Upper lobe of left lung (tissue), 6 donors: ENCODE results near the gene OR4C45. TPM values are rescaled to one million over a fixed set of nuclear protein-coding genes. Genes with fewer than 3 reads are reported as not detected.
A peak's percentile ranks its signal among the peaks of the same experiment; 100 is the strongest.
"Not testable (repeated sequence)": the region's sequence is repeated elsewhere in the genome, so short reads cannot be mapped to it uniquely, and the experiment has no call there.

ENCODE experiments used
- ATAC-seq, 2 donors: fragments of 200-7000 bp; cut with Tn5 transposase; one replicate each; pipeline ENCODE4 v1.9.1; 2022; ENCODE audit warnings: mild to moderate bottlenecking in 2 of 2, moderate library complexity in 2 of 2; ENCODE audit not compliant: low FRiP score in 2 of 2
- DNase-seq, 2 donors: peaks; one replicate each; pipeline ENCODE4 v3.0.0-alpha.2; 2019 to 2020
- H3K27ac ChIP-seq, 4 donors: fragments of 200-600 bp; sonication (generic); one replicate each; pipeline ENCODE4 v1.5.1; 2016 to 2019
- H3K27me3 ChIP-seq, 4 donors: fragments of 200-600 bp; sonication (generic); one replicate each; pipeline ENCODE4 v1.5.1; 2017 to 2019
- H3K36me3 ChIP-seq, 4 donors: fragments of 200-600 bp; sonication (generic); one replicate each; pipeline ENCODE4 v1.5.1; 2016 to 2019
- H3K4me1 ChIP-seq, 4 donors: fragments of 200-600 bp; sonication (generic); one replicate each; pipeline ENCODE4 v1.5.1; 2018 to 2019
- H3K4me3 ChIP-seq, 4 donors: fragments of 200-600 bp; sonication (generic); one replicate each; pipeline ENCODE4 v1.5.1; 2017 to 2019; ENCODE audit warnings: mild to moderate bottlenecking in 2 of 4, moderate library complexity in 1 of 4
- H3K9me3 ChIP-seq, 4 donors: fragments of 200-600 bp; sonication (generic); one replicate each; pipeline ENCODE4 v1.5.1; 2018 to 2019
- EP300 ChIP-seq, 4 donors: sonication (generic); formaldehyde crosslinking; IDR thresholded peaks; one replicate each; pipeline ENCODE4 v1.5.1; 2017; ENCODE audit warnings: antibody characterized with exemption in 4 of 4, control low read depth in 2 of 4
- POLR2A ChIP-seq, 4 donors: fragments of 450-650 bp; IDR thresholded peaks; one replicate each; pipeline ENCODE4 v1.5.1; 2016 to 2017; ENCODE audit warnings: antibody characterized with exemption in 4 of 4, mild to moderate bottlenecking in 2 of 4
- POLR2AphosphoS5 ChIP-seq, 2 donors: sonication (generic); formaldehyde crosslinking; IDR thresholded peaks; one replicate each; pipeline ENCODE4 v1.5.1; 2017; ENCODE audit warnings: antibody characterized with exemption in 2 of 2
- WGBS, 2 donors: methylation state at CpG; one replicate each; pipeline ENCODE4 v1.1.5; 2017 to 2018; 5-methylcytosine and 5-hydroxymethylcytosine counted together
- total RNA-seq, 6 donors: library from RNA; depleted of rRNA in 4 of 6; stranded (reverse); fragments of >200 nt in 4 of 6; gene quantifications; one replicate each; pipeline versions ENCODE4 v1.1.0 to v1.2.1, GENCODE V29; 2016 to 2021
- TF ChIP-seq, protein P1 (sequence below), 6 experiments: fragments of 450-650 bp in 4 of 6; fragments of 200-600 bp in 2 of 6; sonication (generic) in 2 of 6; IDR thresholded peaks; one replicate each; pipeline ENCODE4 v1.5.1; 2016 to 2019; ENCODE audit warnings: antibody characterized with exemption in 6 of 6
- donor health status: DM: no; HTN: no; CAD: no; lungs with moderate emphysema.
- donor health status: DM: no; HTN: yes; CAD: no; lungs with severe emphysema.

The OR4C45 gene
- total RNA-seq = not detected

DNA sequence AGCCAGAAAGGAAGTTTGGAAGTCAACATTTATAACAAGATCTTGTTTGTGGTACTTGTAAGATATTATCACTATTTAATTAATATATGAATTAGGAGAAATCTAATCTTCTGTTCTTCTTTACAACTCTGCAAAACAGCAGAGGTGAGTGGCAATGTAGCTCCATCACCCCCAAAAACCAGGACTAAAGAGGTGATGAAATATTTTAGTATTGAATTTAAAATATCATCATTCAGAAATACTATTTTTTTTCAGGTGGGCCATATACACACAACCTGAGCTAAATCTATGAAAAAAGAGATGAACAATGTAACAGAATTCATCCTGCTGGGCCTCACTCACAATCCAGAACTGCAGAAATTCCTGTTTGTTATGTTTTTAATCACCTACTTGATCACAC lies at the start of gene OR4C45:
TSS of gene OR4C45 (plus strand) at position 301 of the 400 bp plus-strand sequence.
- H3K4me1 ChIP-seq = no peaks in the 10 kb centered on the region
- no peak within 1 kb of the TSS for H3K27ac ChIP-seq
- H3K36me3 ChIP-seq = no peaks in the 10 kb centered on the region
- no peak for DNase-seq
- no peak within 1 kb of the TSS for H3K4me3 ChIP-seq
- H3K27me3 ChIP-seq = no peaks in the 10 kb centered on the region
- H3K9me3 ChIP-seq = peaks cover 0 to 20% (median 0%) of the 10 kb centered on the region in 4 donors
- TF ChIP-seq, protein P1, sequence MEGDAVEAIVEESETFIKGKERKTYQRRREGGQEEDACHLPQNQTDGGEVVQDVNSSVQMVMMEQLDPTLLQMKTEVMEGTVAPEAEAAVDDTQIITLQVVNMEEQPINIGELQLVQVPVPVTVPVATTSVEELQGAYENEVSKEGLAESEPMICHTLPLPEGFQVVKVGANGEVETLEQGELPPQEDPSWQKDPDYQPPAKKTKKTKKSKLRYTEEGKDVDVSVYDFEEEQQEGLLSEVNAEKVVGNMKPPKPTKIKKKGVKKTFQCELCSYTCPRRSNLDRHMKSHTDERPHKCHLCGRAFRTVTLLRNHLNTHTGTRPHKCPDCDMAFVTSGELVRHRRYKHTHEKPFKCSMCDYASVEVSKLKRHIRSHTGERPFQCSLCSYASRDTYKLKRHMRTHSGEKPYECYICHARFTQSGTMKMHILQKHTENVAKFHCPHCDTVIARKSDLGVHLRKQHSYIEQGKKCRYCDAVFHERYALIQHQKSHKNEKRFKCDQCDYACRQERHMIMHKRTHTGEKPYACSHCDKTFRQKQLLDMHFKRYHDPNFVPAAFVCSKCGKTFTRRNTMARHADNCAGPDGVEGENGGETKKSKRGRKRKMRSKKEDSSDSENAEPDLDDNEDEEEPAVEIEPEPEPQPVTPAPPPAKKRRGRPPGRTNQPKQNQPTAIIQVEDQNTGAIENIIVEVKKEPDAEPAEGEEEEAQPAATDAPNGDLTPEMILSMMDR (IDR thresholded peaks at IDR 0.05) = no peak
- TF ChIP-seq EP300 (IDR thresholded peaks at IDR 0.05) = no peak
- no peak for TF ChIP-seq POLR2A (IDR thresholded peaks at IDR 0.05)
- TF ChIP-seq POLR2AphosphoS5 (IDR thresholded peaks at IDR 0.05) = no peak
- ATAC-seq = no peak

GRCh38 chr11:49995565-49995964 lies 37.1 kb upstream of the OR4C45 start:
- Histone ChIP-seq H3K4me1 (no peaks in the 10 kb centered on the region), H3K36me3 (no peaks in the 10 kb centered on the region), H3K27me3 (no peaks in the 10 kb centered on the region), H3K27ac (no peak overlapping the region), H3K9me3 (peaks cover 0 to 6% (median 3%) of the 10 kb centered on the region in 4 donors), H3K4me3 (no peak overlapping the region)
- no peak for ATAC-seq
- peak in 1 of 2 donors; percentile 47 for DNase-seq
- TF ChIP-seq, protein P1 (IDR thresholded peaks at IDR 0.05) = peak in 4 of 6 experiments; percentile 23 to 60 (median 42)
- TF ChIP-seq EP300 (IDR thresholded peaks at IDR 0.05) = no peak
- TF ChIP-seq POLR2AphosphoS5 (IDR thresholded peaks at IDR 0.05) = no peak
- TF ChIP-seq POLR2A (IDR thresholded peaks at IDR 0.05) = no peak
- WGBS, 2 donors = 43 to 49% methylated on average over 6 of the region's 6 CpGs

DNA sequence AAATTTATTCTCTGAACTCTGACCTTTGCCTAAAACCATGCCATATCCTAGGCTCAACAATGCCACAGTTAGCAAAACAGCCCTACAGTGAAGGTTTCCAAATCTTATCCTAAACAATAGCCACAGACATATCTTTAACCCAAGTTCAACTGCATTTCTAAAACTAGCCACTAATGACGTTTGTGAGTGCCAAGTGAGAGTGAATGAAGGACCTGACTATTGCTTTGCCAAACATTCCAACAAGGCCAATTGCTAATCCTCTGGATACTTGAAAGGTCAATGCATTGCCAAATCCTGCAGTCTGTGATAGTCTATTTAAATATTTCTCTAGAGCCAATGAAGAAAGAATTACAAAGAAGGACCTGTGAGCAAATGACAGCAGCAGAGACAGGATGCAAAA lies 2.5 kb upstream of the OR4C45 start:
- TF ChIP-seq EP300 (IDR thresholded peaks at IDR 0.05) (no peak), POLR2A (IDR thresholded peaks at IDR 0.05) (no peak), POLR2AphosphoS5 (IDR thresholded peaks at IDR 0.05) (no peak)
- TF ChIP-seq, protein P1 (IDR thresholded peaks at IDR 0.05) = no peak
- no peak for DNase-seq
- H3K36me3 ChIP-seq = no peaks in the 10 kb centered on the region
- H3K27me3 ChIP-seq = no peaks in the 10 kb centered on the region
- 46 to 62% methylated on average over 1 of the region's 1 CpG for WGBS, 2 donors
- H3K9me3 ChIP-seq = peaks cover 0 to 29% (median 0%) of the 10 kb centered on the region in 4 donors
- no peak overlapping the region for H3K4me3 ChIP-seq
- no peaks in the 10 kb centered on the region for H3K4me1 ChIP-seq
- no peak for ATAC-seq
- H3K27ac ChIP-seq = no peak overlapping the region

- H3K4me1 ChIP-seq, H3K9me3 ChIP-seq, ATAC-seq, H3K36me3 ChIP-seq, H3K27ac ChIP-seq, DNase-seq, H3K4me3 ChIP-seq, H3K27me3 ChIP-seq: not testable (repeated sequence)
These were observed 3.6 kb downstream of the OR4C45 start for GRCh38 chr11:50036239-50036638.

GRCh38 chr11:50037251-50037650 lies 4.6 kb downstream of the OR4C45 start:
- Histone ChIP-seq H3K9me3 (no peaks in the 10 kb centered on the region), H3K27ac (no peak overlapping the region), H3K4me3 (no peak overlapping the region), H3K36me3 (no peaks in the 10 kb centered on the region), H3K27me3 (no peaks in the 10 kb centered on the region), H3K4me1 (no peaks in the 10 kb centered on the region)
- 30 to 42% methylated on average over 1 of the region's 1 CpG for WGBS, 2 donors
- no peak for ATAC-seq
- TF ChIP-seq EP300 (IDR thresholded peaks at IDR 0.05) (no peak), POLR2A (IDR thresholded peaks at IDR 0.05) (no peak), POLR2AphosphoS5 (IDR thresholded peaks at IDR 0.05) (no peak)
- TF ChIP-seq, protein P1 (IDR thresholded peaks at IDR 0.05) = no peak
- DNase-seq = no peak
